Ascending aorta (tissue), 2 donors: ENCODE results near the gene IKZF4. TPM values are rescaled to one million over a fixed set of nuclear protein-coding genes. Genes with fewer than 3 reads are reported as not detected.
A peak's percentile ranks its signal among the peaks of the same experiment; 100 is the strongest.

ENCODE experiments used
- DNase-seq, 2 donors: peaks; one replicate each; pipeline ENCODE4 v3.0.0-alpha.2; 2019; ENCODE audit warnings: low spot score in 2 of 2
- H3K27ac ChIP-seq, 2 donors: fragments of 200-600 bp; sonication (generic); one replicate each; pipeline ENCODE4 v1.5.1; 2016 to 2017; ENCODE audit warnings: mild to moderate bottlenecking in 1 of 2
- H3K27me3 ChIP-seq: fragments of 200-600 bp; sonication (generic); one replicate; pipeline ENCODE4 v1.5.1; 2017
- H3K36me3 ChIP-seq, 2 donors: fragments of 200-600 bp; sonication (generic); one replicate each; pipeline ENCODE4 v1.5.1; 2016
- H3K4me1 ChIP-seq, 2 donors: fragments of 200-600 bp; sonication (generic); one replicate each; pipeline ENCODE4 v1.5.1; 2016 to 2017; ENCODE audit warnings: mild to moderate bottlenecking in 1 of 2
- H3K4me3 ChIP-seq, 2 donors: fragments of 200-600 bp; sonication (generic); one replicate each; pipeline ENCODE4 v1.5.1; 2016 to 2017; ENCODE audit warnings: mild to moderate bottlenecking in 1 of 2
- H3K9me3 ChIP-seq, 2 donors: fragments of 200-600 bp; sonication (generic); one replicate each; pipeline ENCODE4 v1.5.1; 2016
- intact Hi-C: fragments of 100-400 bp; cut with DNase I; formaldehyde crosslinking; loops from one replicate; pipeline ENCODE4 v1.15.1; 2023
- total RNA-seq: library from RNA; depleted of rRNA; stranded (reverse); fragments of >200 nt; gene quantifications from one replicate; pipeline ENCODE4 v1.1.0, GENCODE V29; 2016
- TF ChIP-seq, protein P1 (sequence below), 3 experiments: fragments of 200-600 bp in 2 of 3; fragments of 450-650 bp in 1 of 3; sonication (generic) in 2 of 3; IDR thresholded peaks; one replicate each; pipeline ENCODE4 v1.5.1; 2016 to 2019; ENCODE audit warnings: antibody characterized with exemption in 3 of 3, mild to moderate bottlenecking in 1 of 3, moderate library complexity in 1 of 3

The IKZF4 gene
- total RNA-seq, 1 donor from 2014 or later = 1.6 TPM

DNA sequence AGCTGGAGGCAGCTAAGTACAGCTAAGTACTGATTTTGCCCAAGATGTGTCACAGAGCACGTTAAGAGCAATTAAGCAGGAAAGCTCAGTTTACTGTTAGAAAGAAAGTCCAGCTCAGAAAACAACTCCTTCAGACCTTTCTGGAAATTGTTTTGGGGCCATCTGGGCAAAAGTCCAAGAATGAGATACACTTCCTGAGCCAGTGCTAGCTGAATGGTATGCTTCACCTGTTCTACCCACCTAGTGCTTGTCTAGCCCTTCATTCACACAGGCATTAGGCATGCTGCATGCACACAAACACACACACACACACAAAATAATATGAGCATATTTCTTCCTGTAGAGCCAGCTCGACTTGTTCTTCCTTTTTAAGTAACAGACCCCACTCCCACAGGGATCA, 6.6 kb upstream of the IKZF4 start:
- no peaks in the 10 kb centered on the region for H3K4me1 ChIP-seq
- intact Hi-C loops = no loop called here
- no peak overlapping the region for H3K27ac ChIP-seq
- TF ChIP-seq, protein P1, sequence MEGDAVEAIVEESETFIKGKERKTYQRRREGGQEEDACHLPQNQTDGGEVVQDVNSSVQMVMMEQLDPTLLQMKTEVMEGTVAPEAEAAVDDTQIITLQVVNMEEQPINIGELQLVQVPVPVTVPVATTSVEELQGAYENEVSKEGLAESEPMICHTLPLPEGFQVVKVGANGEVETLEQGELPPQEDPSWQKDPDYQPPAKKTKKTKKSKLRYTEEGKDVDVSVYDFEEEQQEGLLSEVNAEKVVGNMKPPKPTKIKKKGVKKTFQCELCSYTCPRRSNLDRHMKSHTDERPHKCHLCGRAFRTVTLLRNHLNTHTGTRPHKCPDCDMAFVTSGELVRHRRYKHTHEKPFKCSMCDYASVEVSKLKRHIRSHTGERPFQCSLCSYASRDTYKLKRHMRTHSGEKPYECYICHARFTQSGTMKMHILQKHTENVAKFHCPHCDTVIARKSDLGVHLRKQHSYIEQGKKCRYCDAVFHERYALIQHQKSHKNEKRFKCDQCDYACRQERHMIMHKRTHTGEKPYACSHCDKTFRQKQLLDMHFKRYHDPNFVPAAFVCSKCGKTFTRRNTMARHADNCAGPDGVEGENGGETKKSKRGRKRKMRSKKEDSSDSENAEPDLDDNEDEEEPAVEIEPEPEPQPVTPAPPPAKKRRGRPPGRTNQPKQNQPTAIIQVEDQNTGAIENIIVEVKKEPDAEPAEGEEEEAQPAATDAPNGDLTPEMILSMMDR (IDR thresholded peaks at IDR 0.05) = no peak
- no peaks in the 10 kb centered on the region for H3K27me3 ChIP-seq
- H3K4me3 ChIP-seq = no peak overlapping the region
- no peak for DNase-seq
- H3K9me3 ChIP-seq = no peaks in the 10 kb centered on the region
- peaks cover 0 to 19% of the 10 kb centered on the region in 2 donors for H3K36me3 ChIP-seq

DNA sequence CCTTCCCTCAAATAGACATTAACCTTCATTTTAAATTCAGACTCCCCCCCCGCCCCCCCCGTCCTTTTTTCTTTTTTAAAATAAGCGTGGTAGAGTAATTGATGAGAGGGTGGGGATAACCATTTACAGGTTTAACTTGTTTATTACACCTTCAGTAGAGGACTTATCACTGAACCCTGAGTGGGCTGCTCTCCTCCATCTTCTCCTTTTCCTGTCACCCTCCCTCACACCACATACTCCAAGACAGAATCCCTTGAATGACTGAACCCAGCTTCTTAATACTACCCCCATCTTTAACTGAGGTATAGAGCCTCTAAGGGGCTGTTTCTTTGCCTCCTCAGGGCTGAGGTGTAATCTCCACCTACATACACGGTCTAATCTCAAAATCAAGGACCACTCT, 3.7 kb upstream of the IKZF4 start:
- no peaks in the 10 kb centered on the region for H3K9me3 ChIP-seq
- peaks cover 0 to 17% of the 10 kb centered on the region in 2 donors for H3K36me3 ChIP-seq
- no peak for DNase-seq
- peaks cover 12 to 14% of the 10 kb centered on the region in 2 donors for H3K4me1 ChIP-seq
- H3K27me3 ChIP-seq = no peaks in the 10 kb centered on the region
- no peak overlapping the region for H3K4me3 ChIP-seq
- TF ChIP-seq, protein P1 (IDR thresholded peaks at IDR 0.05) = no peak
- H3K27ac ChIP-seq = no peak overlapping the region
- intact Hi-C loops = no loop called here

DNA sequence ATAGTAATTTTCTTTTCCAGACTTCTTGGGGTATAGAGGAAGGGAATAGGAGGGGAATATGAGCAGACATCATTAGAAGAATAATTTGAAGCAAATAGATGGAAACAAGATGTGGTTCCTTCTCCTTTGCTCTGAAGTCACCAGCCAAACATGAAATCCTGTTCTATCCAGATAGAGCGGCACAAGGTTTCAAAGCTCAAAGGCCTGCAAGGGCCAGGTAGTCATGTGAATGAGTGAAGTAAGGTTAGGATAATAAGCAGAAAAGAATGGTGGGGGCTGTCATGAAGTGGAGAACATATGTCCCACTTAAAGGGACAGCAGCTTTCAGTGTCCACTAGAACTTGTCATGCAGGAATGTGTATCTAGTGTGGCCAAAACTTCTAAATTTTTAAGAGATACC, 2.5 kb upstream of the IKZF4 start:
- TF ChIP-seq, protein P1 (IDR thresholded peaks at IDR 0.05) = no peak
- intact Hi-C loops = no loop called here

DNA sequence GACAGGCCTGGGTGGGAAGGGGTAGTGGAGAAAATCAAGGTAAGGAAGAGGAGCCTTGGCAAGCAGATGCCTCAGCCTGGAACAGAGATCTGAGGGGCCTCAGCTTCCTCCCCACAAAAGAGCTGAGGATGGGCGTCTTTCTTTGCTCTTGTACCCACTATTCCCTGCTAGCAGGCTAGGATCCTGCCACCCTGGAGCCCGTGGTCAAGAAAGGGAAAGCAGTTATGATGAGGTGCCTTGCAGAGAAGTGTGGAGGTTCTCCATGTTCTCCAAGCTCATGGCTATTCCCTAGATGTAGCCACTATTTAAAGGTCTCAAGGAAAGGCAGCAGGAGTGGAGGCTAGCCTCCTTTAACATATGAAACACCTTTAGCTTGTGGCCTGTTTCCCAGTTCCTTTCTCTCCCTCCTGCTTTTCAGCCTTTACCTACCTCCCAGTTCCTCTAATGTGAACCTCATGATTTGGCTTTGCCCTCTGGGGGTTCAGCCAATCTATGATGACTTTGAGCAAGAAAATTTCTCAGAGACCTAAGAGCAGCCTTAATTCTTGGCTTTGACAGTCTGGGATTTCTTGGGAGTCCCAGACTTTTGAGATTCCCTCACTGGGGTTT, 1.1 kb downstream of the IKZF4 start:
- H3K36me3 ChIP-seq = peaks cover 0 to 28% of the 10 kb centered on the region in 2 donors
- no peak for DNase-seq
- H3K9me3 ChIP-seq = no peaks in the 10 kb centered on the region
- peak overlapping the region in 1 of 2 donors; percentile 58 for H3K4me3 ChIP-seq
- H3K4me1 ChIP-seq = peaks cover 12 to 14% of the 10 kb centered on the region in 2 donors
- TF ChIP-seq, protein P1 (IDR thresholded peaks at IDR 0.05) = no peak
- H3K27me3 ChIP-seq = no peaks in the 10 kb centered on the region
- peak overlapping the region; percentile 67 to 72 for H3K27ac ChIP-seq
- intact Hi-C loops = no loop called here

More for the DNA sequence above, 2.5 kb upstream of the IKZF4 start:
- no peaks in the 10 kb centered on the region for H3K27me3 ChIP-seq
- peaks cover 12 to 14% of the 10 kb centered on the region in 2 donors for H3K4me1 ChIP-seq
- H3K36me3 ChIP-seq = peaks cover 0 to 14% of the 10 kb centered on the region in 2 donors
- no peak overlapping the region for H3K4me3 ChIP-seq
- no peak for DNase-seq
- H3K9me3 ChIP-seq = no peaks in the 10 kb centered on the region
- H3K27ac ChIP-seq = no peak overlapping the region

DNA sequence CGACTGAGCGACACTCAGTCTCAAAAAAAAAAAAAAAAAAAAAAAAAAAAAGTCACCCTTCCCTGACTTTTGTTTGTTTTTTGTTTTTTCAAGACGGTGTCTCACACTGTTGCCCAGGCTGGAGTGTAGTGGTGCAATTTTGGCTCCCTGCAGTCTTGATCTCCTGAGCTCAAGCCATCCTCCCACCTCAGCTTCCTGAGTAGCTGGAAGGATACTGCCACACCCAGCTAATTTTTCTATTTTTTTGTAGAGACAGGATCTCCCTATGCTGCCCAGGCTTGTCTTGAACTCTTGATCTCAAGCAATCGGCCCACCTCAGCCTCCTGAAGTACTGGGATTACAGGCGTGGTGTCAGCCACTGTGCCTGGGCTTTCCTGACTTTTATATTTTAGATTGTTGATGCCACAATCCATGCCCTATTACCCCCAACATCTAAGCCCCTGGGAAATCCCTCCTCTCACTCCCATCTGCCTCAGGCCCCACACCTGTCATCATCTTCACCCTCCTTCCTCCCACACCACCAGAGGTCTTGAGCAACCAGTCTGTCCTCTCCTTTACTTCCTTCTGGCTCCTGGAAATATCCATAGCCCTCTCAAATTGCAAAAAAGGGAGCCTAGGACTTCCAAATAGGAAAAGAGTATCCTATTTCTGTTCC, 7.8 kb downstream of the IKZF4 start:
- TF ChIP-seq, protein P1 (IDR thresholded peaks at IDR 0.05) = no peak
- no peak for DNase-seq
- Histone ChIP-seq H3K4me3 (no peak overlapping the region), H3K36me3 (peaks cover 22 to 47% of the 10 kb centered on the region in 2 donors), H3K27me3 (no peaks in the 10 kb centered on the region), H3K9me3 (no peaks in the 10 kb centered on the region), H3K4me1 (no peaks in the 10 kb centered on the region), H3K27ac (no peak overlapping the region)
- intact Hi-C loops = loop anchor here (1.0 kb wide), 1 partner anchor 32 kb away; no protein-coding TSS in a partner anchor
